ENCODE data around the gene CSNK2B.

The CSNK2B gene

GRCh38 chr6:31621991-31622390 is 43.9 kb upstream of the CSNK2B start:
- ChIA-PET CTCF (interaction anchor here (1.1 kb wide), 2 partner anchors 24 to 39 kb away, joined by 3 to 4 read pairs; partner anchors contain the start of gene C6orf47), POLR2A (interaction anchor here (0.8 to 3.3 kb wide), 13 partner anchors 11 to 185 kb away, joined by 3 to 24 read pairs (median 6); partner anchors contain the start of genes ATP6V1G2, BAG6, C6orf47 and CSNK2B)
- no peak for TF ChIP-seq BHLHE40 (IDR thresholded peaks at IDR 0.05; ENCODE audit: borderline replicate concordance)
- no peak for TF ChIP-seq ELF4 (IDR thresholded peaks at IDR 0.05)
- TF ChIP-seq NFRKB (IDR thresholded peaks at IDR 0.05), result no peak
- no peak for TF ChIP-seq L3MBTL2 (conservative IDR thresholded peaks at IDR 0.05)
- no peak for TF ChIP-seq ZNF384 (IDR thresholded peaks at IDR 0.05)
- TF ChIP-seq FOXM1 (IDR thresholded peaks at IDR 0.05; ENCODE audit: borderline replicate concordance), result no peak
- no peak for TF ChIP-seq TARDBP (IDR thresholded peaks at IDR 0.05)
- TF ChIP-seq LEF1 (IDR thresholded peaks at IDR 0.05; ENCODE audit: borderline replicate concordance), result no peak
- TF ChIP-seq PKNOX1 (IDR thresholded peaks at IDR 0.05), result no peak
- TF ChIP-seq FOXK2 (IDR thresholded peaks at IDR 0.05), result no peak
- no peak for TF ChIP-seq SP1 (IDR thresholded peaks at IDR 0.05)
- DNase-seq (ENCODE audit: extremely low spot score), result no peak

GRCh38 chr6:31622684-31623091 is 43.2 kb upstream of the CSNK2B start:
- POLR2A ChIA-PET, result interaction anchor here (0.8 to 3.3 kb wide), 10 partner anchors 10 to 184 kb away, joined by 3 to 24 read pairs (median 7); partner anchors contain the start of genes ATP6V1G2, BAG6, C6orf47 and DDX39B
- CTCF ChIA-PET, result interaction anchor here (0.7 to 1.1 kb wide), 2 partner anchors 38 to 76 kb away, joined by 3 to 4 read pairs; partner anchors contain the start of genes ATP6V1G2 and C6orf47
- DNase-seq (ENCODE audit: extremely low spot score), result no peak
- TF ChIP-seq PKNOX1 (IDR thresholded peaks at IDR 0.05) (no peak), TARDBP (IDR thresholded peaks at IDR 0.05) (no peak), ARNT (IDR thresholded peaks at IDR 0.05) (no peak), HDGF (IDR thresholded peaks at IDR 0.05; ENCODE audit: borderline replicate concordance) (no peak), FOXK2 (IDR thresholded peaks at IDR 0.05) (no peak), SUZ12 (IDR thresholded peaks at IDR 0.05) (no peak), NFRKB (IDR thresholded peaks at IDR 0.05) (no peak), L3MBTL2 (conservative IDR thresholded peaks at IDR 0.05) (no peak), ELF4 (IDR thresholded peaks at IDR 0.05) (no peak), CTBP1 (IDR thresholded peaks at IDR 0.05; ENCODE audit: borderline replicate concordance) (no peak), FOXA1 (IDR thresholded peaks at IDR 0.05) (no peak), LEF1 (IDR thresholded peaks at IDR 0.05; ENCODE audit: borderline replicate concordance) (no peak), FOXM1 (IDR thresholded peaks at IDR 0.05; ENCODE audit: borderline replicate concordance) (no peak), SP1 (IDR thresholded peaks at IDR 0.05) (no peak), BHLHE40 (IDR thresholded peaks at IDR 0.05; ENCODE audit: borderline replicate concordance) (no peak), ZNF384 (IDR thresholded peaks at IDR 0.05) (no peak)

GRCh38 chr6:31624070-31624469 is 41.8 kb upstream of the CSNK2B start:
- ChIA-PET CTCF (no interaction called here), POLR2A (interaction anchor here (2.3 kb wide), 1 partner anchor 14 kb away, joined by 6 read pairs; no protein-coding TSS in a partner anchor)
- DNase-seq (ENCODE audit: extremely low spot score), result no peak
- TF ChIP-seq FOXK2 (IDR thresholded peaks at IDR 0.05), result no peak
- TF ChIP-seq ARNT (IDR thresholded peaks at IDR 0.05), result no peak
- TF ChIP-seq L3MBTL2 (conservative IDR thresholded peaks at IDR 0.05), result no peak
- TF ChIP-seq PKNOX1 (IDR thresholded peaks at IDR 0.05), result no peak
- no peak for TF ChIP-seq NFRKB (IDR thresholded peaks at IDR 0.05)
- TF ChIP-seq FOXA1 (IDR thresholded peaks at IDR 0.05), result no peak
- TF ChIP-seq SP1 (IDR thresholded peaks at IDR 0.05), result no peak
- TF ChIP-seq LEF1 (IDR thresholded peaks at IDR 0.05; ENCODE audit: borderline replicate concordance), result no peak
- no peak for TF ChIP-seq ELF4 (IDR thresholded peaks at IDR 0.05)
- no peak for TF ChIP-seq ZNF384 (IDR thresholded peaks at IDR 0.05)

- ChIA-PET CTCF (no interaction called here), POLR2A (interaction anchor here (0.6 kb wide), 1 partner anchor 26 kb away, joined by 3 read pairs; the partner anchor contains the start of gene BAG6)
- TF ChIP-seq ELF4 (IDR thresholded peaks at IDR 0.05), result no peak
- no peak for TF ChIP-seq LEF1 (IDR thresholded peaks at IDR 0.05; ENCODE audit: borderline replicate concordance)
- TF ChIP-seq FOXK2 (IDR thresholded peaks at IDR 0.05), result no peak
- no peak for TF ChIP-seq SP1 (IDR thresholded peaks at IDR 0.05)
- no peak for TF ChIP-seq FOXA1 (IDR thresholded peaks at IDR 0.05)
- no peak for TF ChIP-seq ZNF384 (IDR thresholded peaks at IDR 0.05)
- DNase-seq (ENCODE audit: extremely low spot score), result no peak
Observed at GRCh38 chr6:31626952-31627351, 38.9 kb upstream of the CSNK2B start.

GRCh38 chr6:31627690-31628287 is 38.1 kb upstream of the CSNK2B start:
- TF ChIP-seq FOXK2 (IDR thresholded peaks at IDR 0.05) (no peak), LEF1 (IDR thresholded peaks at IDR 0.05; ENCODE audit: borderline replicate concordance) (no peak), ZNF384 (IDR thresholded peaks at IDR 0.05) (no peak), SP1 (IDR thresholded peaks at IDR 0.05) (no peak), ELF4 (IDR thresholded peaks at IDR 0.05) (no peak), FOXM1 (IDR thresholded peaks at IDR 0.05; ENCODE audit: borderline replicate concordance) (no peak), NFRKB (IDR thresholded peaks at IDR 0.05) (no peak), HDGF (IDR thresholded peaks at IDR 0.05; ENCODE audit: borderline replicate concordance) (no peak), CTBP1 (IDR thresholded peaks at IDR 0.05; ENCODE audit: borderline replicate concordance) (no peak), L3MBTL2 (conservative IDR thresholded peaks at IDR 0.05) (no peak), TARDBP (IDR thresholded peaks at IDR 0.05) (no peak), ARNT (IDR thresholded peaks at IDR 0.05) (no peak), SUZ12 (IDR thresholded peaks at IDR 0.05) (no peak), BHLHE40 (IDR thresholded peaks at IDR 0.05; ENCODE audit: borderline replicate concordance) (no peak), PKNOX1 (IDR thresholded peaks at IDR 0.05) (no peak), FOXA1 (IDR thresholded peaks at IDR 0.05) (no peak)
- DNase-seq (ENCODE audit: extremely low spot score), result no peak
- ChIA-PET POLR2A (interaction anchor here (1.1 to 1.3 kb wide), 2 partner anchors 9 to 10 kb away, joined by 3 read pairs; no protein-coding TSS in a partner anchor), CTCF (no interaction called here)
